HG03378 (cell line): ENCODE results near the gene SNRPB2.

ENCODE experiments used
- ATAC-seq: cut with Tn5 transposase; IDR thresholded peaks from one replicate; pipeline ENCODE4 v1.9.1; 2021; ENCODE audit warnings: mild to moderate bottlenecking, moderate library complexity; ENCODE audit not compliant: unreplicated experiment

SNRPB2 gene

DNA sequence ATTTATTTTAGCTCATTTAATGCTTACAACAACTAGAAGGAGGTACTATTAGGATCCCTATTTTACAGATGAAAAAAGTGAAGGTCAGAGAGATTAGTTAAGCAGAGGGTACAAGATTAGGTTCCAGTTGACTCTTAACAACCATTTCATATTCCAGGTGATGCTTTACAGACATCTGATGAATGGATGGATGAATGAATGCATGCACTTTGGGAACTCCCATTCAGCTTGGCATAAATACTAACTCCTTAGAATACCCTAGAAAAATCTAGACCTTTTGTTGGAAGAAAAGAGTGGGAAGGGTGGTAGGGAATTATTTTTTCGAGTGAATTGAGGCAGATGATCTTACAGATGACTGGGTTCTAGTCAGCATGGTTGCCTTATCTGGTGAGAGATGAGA, 746 bp upstream of the SNRPB2 start:
- no peak for ATAC-seq

DNA sequence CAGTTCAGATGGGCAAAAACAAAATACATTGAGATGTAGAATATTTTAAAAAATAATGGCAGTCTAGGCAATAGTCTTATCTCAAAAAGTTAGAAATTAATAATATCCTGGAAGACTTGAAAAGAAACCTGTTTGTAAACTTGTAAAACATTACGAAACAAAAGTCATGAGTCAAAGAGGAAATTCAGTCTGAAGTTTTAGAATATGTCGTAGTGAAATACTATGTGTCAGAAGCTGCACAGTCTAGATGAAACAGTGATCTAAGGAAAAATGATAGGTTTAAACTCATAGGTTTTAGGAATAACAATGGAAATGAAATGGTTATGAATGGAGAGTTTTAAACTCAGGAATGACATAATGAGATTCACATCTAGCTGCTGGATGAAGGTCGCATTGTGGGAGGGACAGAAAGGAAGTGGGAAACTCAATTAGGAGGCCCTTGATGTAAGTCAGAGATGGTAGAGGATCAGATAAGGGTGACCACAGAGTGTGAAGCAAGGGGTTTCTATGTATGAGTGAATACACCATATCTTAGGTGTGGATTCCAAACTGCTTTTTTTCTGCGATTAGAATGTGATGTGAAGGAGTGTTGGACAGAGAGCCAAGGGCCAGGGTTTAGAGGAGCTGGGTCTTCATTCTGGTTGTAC, 2.8 kb downstream of the SNRPB2 start:
- no peak for ATAC-seq

DNA sequence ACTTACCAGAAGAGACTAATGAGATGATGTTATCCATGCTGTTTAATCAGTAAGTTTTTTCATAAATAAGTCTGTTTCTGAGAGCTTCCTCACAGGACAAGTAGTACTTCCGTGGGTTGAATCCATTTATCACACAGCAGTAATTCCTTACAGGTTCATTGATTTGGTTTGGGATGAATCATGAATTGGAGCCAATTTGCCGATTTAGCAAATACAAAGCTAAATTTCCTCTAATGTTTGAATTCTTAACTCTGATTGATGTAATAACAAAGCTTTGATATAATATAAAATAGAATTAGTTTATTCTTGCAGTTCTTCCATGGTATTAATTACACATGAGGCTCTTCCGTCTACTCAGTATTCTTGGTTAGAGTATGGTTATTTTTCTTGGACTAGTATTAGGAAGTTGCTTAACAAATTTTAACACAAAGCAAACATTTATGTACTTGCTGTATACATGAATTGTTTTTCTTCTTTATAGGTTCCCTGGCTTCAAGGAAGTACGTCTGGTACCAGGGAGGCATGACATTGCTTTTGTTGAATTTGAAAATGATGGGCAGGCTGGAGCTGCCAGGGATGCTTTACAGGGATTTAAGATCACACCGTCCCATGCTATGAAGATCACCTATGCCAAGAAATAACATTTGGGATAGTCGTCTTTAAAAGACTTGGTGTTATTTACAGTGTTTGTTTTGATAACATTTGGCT, 10.7 kb downstream of the SNRPB2 start:
- ATAC-seq: no peak

DNA sequence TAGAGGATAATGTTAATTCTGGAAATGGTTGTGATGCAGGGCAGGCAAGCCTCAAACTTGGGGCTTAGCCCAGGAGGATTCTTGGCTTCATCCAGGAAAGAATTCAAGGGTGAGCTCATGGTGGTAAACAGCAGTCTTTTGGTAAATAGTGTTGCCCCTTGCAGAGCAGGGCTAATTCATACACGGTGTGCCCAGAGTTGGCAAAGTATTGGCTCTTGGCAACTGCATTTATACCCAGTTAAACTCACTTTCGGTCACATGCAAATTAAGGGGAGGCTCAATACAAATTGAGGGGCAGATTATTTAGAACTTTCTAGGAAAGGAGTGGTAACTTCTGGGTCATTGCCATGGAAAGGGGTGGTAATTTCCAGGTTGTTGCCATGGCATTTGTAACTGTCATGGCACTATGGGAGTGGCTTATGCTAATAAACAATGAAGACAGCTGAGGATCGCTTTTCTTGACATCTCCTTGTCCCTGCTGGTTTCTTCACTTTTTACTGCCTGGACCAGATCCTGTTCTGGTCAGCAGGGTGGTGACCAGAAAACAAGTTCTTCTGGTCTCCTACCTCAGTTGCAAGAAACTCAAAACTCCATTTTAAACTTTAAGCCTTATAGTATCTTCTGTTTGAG, 14.5 kb downstream of the SNRPB2 start:
- no peak for ATAC-seq

DNA sequence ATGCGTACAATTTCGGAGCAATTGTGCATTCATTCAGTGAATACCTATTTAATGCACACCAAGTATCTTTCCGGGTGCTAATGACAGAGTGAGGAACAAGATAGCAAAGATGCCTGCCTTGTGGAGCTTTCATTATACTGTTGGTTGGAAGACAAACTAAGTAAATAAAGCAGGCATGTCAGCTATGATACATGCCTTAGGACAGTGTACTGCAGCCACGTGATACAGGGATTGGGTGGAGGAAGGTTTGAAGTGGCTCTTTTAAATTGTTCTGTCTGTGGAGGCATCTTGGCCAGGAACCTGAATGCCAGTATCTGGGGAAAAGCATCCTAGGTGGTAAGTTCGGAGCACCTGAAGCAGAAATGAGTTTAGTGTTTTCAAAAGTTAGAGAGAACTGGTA, 15.4 kb downstream of the SNRPB2 start:
- no peak for ATAC-seq

DNA sequence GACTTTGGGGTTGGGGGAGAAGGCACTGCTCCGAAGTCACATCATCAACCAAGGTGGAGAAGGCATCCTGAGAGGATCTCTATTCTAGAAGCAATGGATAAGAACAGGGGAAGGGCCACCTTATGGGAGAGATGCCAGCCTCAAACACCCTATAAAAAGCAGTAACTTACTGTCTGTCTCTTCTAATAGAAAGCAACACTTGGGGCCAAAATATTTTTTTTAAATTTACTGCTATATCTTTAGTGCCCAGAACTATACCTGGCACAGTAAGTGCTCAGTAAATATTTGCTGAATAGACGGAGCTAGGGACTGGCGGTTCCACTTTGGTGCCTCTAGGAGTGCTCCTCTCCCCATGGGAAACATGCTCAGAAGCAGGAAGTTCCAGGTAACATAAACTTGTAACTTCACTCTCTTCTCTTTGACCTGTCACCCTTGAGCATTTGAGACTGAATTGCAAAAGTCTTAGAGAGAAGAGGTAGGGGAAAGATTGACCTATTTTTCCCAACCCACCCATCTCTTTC, 17.5 kb downstream of the SNRPB2 start:
- ATAC-seq: no peak

DNA sequence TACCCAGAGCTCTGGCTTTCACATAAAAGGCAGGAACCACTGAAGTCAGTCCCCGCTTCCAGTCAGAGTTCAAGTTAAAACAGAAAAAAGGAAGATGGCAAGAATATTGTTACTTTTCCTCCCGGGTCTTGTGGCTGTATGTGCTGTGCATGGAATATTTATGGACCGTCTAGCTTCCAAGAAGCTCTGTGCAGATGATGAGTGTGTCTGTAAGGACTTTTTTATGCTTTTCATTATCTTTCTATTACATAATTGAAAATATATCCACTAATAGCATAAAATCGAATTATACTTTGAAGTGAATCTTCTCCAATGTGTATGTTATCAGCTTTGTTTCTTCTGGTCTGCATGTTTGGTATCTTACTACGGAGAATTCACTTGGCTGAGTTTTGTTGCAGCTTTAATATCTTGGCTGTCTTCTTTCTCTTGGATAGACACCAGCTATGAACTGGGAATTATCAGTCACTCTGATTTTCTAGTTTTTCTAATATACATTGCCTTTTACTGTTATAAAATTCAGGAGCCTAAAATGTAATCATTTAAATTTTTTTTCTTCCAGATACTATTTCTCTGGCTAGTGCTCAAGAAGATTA, 18.6 kb downstream of the SNRPB2 start, which contains the start of gene OTOR:
TSS of gene OTOR (plus strand) at position 51 of the 593 bp plus-strand sequence. CDS start at position 95, 44 bp downstream.
- no peak for ATAC-seq

DNA sequence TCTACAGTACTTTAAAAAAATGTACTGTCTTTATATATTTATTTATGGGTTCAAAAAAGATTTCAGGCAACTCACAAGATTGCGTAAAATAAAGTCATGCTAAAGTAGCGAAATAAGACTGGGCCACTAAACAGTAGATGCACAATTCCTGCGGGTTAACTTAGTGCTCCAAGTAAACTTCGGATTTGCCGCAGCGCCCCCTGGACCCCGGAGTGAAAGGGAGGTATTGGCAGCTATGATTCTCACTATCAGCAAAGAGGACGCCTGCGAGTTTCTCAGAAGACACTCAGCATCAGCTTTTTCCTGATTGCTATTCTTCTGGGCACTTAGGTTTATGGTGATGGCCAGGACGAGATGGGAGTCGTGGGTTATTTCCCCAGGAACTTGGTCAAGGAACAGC, 19.7 kb downstream of the SNRPB2 start:
- no peak for ATAC-seq

DNA sequence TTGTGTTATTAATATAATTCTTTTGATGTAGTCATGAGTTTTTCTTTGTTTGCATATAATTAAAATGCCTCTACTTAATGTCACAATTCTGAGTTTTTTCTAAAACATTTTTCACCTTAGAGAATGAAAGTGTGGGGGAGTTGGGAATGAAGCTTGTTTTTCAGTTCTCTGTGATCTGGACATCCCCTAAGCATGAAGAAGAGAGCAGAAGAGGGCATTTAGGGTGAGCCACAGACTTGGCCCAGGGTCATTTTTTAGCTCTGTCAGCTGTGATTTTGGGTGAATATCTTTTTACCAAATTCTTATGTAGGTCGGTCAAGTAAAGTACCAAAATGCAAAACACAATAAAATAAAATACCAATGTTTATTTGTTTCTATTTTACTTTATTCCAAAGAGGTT, 22.3 kb downstream of the SNRPB2 start:
- no peak for ATAC-seq

DNA sequence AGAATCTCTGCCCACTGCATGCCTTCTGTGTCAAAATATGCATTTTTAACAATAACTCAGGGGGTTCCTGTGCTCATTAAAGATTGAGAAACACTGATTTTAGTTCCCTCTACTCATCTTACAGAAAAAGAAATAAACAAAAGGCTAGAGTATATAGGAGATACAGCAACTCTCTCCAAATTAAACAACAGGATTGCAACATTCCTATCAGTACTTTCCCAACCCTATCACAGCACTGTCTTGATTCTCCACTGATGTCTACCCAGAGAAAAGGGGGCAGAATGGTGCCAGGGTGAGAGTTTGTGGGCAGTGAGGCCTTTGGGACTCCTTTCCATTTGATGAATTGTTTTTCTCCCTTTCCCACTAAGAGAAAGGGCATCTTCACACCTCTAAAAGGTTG, 23.1 kb downstream of the SNRPB2 start:
- ATAC-seq: no peak

DNA sequence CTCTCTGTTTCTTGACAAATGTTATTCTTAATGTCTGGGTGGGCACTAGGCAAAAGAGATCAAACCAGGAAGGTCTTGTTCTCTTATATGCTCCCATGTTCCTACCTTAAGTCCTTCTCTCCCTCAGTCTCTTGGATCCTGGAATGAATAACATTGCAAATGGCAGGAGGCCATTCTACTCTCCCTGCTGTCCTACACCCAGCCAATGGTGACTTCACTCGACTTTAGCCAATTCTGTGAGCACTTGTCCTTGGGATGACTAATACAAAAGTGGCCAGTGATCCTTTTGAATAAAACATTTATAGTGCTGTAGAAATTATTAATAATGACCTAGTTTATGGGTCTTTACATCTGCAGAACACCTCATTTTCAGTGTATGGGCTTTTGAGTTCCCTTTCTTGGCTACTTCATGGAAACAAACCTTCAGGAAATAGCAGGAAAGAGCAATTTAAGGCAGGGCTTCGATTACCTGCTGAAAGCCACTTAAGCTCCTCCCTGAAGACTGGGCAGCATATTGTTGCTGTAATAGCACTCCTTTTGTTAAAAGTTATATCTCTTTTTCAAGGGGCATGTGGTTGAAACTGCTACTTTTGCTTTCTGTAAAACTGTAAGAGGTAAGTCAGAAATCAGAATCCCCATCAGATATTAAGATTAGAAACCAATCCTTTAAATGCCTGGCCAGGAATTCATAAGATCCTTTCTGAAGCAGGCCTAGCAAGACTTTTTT, 28.8 kb downstream of the SNRPB2 start:
- no peak for ATAC-seq

DNA sequence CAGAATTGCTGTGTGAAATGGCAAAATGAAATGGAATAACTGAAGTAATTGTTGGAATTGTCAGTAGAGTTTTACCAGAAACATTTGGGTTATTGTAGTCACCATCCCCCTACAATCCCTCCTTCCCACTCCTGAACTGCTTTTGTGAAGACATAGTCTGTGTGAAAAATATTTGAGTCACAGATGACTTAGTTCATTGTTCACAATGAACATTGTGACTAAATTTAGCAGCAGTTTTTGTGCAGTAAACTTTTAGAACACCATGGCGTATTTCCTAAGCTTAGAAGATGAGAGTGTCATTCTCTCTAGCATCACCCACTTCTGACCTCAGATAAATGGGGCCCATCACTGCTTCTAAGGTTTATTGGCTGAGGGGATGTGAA, 29.3 kb downstream of the SNRPB2 start:
- ATAC-seq: no peak

DNA sequence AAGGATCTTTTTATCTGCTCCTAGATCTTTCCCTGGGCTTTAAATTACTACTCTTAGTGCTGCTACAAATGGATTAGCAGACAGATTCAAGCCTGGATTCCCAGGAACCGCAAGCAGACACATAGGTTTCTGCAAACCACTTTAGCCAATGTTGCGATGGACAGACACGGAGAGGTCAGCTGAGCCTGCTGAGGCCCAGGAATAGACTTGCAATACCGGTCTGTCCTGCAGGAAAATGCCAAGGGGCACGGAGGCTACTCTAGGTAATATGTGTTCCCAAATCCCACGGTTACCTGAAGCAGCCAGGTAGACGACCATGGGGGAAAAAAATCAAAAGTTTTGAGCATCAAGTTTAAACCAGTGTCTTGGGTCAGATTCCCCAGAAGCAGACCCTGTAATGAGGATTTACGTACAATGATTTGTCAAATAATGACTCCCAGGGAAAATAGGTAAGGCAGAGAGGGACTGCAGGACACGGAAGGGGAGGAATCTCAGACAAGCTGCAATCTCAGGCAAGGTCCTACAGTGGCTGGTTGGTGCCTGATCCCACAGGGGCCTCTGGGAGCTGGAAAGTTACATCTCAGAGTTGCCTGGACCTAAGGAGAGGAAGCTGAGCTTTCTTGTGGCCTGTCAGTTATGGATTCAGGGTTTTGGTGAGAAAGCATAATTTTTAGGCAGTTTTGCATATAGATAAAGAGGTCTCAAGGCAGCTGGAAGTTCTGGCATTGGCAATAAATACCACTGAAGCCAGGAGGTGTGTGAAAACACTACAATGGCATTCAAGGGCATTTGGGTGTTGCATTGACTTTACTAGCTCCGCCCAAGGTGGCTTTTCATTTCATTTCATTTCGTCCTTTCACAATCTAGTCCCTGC, 30.8 kb downstream of the SNRPB2 start:
- no peak for ATAC-seq

DNA sequence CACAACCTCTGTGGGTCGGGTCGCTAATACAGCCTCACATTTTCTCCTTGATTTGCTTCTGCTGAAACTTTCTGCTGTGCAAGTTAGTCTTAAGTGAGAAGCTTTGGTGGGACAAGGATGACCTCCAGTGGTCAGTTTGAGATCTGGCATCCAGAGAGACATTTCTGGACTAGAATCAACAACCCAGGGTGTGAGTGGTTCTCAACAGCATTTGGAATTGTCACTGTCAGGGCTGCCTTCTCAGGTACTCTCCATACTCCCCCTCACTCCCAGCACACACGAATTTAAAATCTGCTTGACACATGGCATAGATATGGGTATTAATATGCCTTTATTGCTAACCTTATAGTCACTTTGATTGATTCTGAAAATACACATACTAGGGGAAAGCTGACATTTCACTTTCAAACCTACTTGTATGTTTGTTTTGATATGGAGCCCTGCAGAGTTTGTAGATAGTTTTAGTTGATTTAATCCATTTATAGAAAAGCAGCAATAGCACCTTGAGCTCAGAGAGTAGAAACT, 31.5 kb downstream of the SNRPB2 start:
- peak; percentile 81 for ATAC-seq

DNA sequence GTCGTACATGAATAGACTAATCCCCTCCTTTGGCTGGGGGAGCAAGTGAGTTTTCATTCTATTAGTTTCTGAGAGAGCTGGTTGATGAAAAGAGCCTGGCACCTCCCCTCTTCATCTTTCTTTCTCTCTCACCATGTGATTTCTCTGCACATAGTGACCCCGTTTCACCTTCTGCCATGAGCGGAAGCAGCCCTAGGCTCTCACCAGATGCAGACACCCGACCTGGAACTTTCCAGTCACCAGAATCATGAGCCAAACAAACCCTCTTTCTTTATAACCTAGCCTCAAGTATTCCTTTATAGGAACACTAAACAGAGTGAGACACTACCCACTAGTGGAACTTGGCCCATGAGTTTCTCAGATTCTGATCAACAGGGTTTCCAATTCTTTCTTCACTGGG, 34.7 kb downstream of the SNRPB2 start:
- no peak for ATAC-seq

DNA sequence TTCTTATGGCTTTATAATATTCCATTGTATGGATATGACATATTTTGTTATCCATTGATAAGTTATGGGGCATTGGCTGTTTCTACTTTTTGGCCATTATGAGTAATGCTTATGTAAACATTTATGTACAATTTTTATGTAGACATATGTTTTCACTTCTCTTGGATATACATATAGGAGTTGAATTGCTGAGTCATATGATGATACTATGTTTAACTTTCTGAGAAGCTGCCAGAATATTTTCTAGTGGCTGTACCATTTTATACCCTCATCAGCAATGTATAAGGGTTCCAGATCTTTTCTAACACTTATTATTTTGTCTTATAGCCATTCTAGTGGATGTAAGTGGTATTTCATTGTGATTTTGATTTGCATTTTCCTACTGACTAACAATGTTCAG, 41.4 kb downstream of the SNRPB2 start:
- ATAC-seq: no peak

DNA sequence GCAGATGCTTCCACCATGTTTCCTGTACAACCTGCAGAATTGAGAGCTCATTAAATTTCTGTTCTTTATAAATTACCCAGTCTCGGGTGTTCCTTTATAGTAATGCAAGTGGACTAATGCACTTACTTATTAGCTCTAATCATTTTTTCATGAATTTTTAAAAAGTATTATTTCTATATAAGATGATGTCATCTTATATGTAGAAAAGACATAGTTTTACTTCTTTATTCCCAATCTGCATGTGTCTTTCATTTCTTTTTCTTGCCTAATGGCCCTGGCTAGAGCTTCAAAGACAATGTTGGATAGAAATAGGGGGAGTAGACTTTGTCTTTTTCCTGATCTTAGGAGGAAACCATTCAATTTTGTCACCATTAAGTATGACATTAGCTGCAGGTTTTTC, 46.1 kb downstream of the SNRPB2 start:
- ATAC-seq: no peak

DNA sequence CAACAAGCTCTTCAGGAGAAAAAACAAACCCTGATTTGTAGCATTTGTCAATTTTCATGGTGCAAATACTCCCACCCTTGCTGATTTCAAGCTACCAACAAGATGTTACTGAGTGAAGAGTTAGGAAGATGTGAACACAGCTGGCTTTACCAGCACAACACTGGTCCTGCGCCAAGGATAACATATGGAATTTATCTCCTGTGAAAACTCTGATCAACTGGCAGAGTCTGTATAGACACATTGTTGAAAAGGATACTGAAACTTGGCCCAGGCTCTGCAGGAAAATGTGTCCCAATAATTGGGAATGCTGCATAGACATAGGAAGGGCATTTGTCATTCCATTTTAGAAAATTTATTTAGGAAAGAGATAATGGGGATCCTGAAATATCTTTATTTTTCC, 47.3 kb downstream of the SNRPB2 start:
- no peak for ATAC-seq

DNA sequence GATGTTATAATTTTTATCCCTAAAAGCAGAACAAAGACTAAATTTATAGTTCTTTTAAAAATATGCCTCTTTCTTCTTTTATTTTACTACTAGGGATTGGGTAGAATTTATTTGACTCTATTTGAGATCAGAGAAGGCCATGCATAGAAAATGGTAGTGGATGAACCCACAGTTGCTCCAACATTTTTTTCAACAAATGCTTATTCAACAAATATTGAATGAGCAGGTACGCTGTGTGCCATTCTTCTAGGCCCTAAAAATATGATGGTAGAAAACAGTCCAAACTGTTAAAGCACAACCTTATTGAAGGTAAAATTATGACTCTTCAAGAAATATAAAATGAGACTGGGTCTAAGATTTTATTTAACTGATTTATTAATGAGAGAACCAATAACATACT, 48.3 kb downstream of the SNRPB2 start:
- ATAC-seq: no peak

DNA sequence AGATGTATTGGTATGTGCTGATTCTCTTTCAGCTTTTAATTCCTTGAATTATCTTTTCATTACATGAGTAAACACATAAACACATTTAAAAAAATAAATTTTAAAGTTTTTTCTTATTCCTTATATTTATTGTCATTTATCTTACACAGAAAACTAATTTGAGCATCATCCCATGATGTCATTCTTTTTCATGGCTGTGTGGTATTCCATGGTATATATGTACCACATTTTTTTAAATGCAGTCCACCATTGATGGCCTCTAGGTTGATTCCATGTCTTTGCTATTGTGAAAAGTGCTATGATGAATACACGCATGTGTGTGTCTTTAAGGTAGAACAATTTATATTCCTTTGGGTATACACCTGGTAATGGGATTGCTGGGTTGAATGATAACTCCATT, 51.7 kb downstream of the SNRPB2 start:
- ATAC-seq: no peak
